ENCODE data around the gene FCHO1. TPM values are rescaled to one million over a fixed set of nuclear protein-coding genes. Genes with fewer than 3 reads are reported as not detected.

FCHO1 gene
- total and polyA plus RNA-seq, 9 donors = 0.38 to 1.3 (median 0.75) TPM

- Histone ChIP-seq H3K27me3 (ENCODE audit: control insufficient read depth, insufficient read depth, low read length) (no peaks in the 10 kb centered on the region), H3K27ac (ENCODE audit: low read length) (peak overlapping the region; percentile 20), H3K9me3 (replicated peaks; ENCODE audit: control insufficient read depth, low read depth, low read length) (no peaks in the 10 kb centered on the region), H3K4me1 (ENCODE audit: control insufficient read depth, insufficient read depth, low read length) (peaks cover 40% of the 10 kb centered on the region), H3K36me3 (ENCODE audit: control insufficient read depth, insufficient read depth, low read length) (peaks cover 31% of the 10 kb centered on the region), H3K4me3 (ENCODE audit: low read length) (peak overlapping the region; percentile 92)
- peak; percentile 32 for DNase-seq
- WGBS (ENCODE audit: insufficient coverage) = 15% methylated on average over 7 of the region's 7 CpGs
Observed at GRCh38 chr19:17720440-17720839, 30.8 kb upstream of the FCHO1 start.

DNA sequence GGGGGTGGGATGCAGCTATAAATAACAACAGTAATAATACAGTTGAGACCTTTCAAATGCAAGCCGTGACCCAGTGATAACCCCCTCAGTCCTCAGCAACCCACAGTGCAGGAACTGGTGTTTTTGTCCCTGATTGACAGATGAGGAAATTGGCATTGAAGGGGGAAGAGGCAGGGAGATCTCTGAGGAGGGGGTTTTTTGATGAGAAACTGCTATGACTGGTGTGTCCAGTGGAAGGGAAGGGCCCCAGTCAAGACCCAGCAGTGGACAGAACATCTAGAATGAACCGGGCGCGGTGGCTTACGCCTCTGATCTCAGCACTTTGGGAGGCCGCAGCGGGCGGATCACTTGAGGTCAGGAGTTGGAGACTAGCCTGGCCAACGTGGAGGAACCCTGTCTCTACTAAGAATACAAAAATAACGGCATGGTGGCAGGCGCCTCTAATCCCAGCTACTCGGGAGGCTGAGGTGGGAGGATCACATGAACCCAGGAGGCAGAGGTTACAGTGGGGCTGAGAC, 30.1 kb upstream of the FCHO1 start:
- no peak overlapping the region for H3K27ac ChIP-seq (ENCODE audit: low read length)
- no peak overlapping the region for H3K4me3 ChIP-seq (ENCODE audit: low read length)
- H3K36me3 ChIP-seq (ENCODE audit: control insufficient read depth, insufficient read depth, low read length) = peaks cover 38% of the 10 kb centered on the region
- 100% methylated on average over 2 of the region's 12 CpGs for WGBS (ENCODE audit: insufficient coverage)
- H3K4me1 ChIP-seq (ENCODE audit: control insufficient read depth, insufficient read depth, low read length) = peaks cover 40% of the 10 kb centered on the region
- H3K27me3 ChIP-seq (ENCODE audit: control insufficient read depth, insufficient read depth, low read length) = no peaks in the 10 kb centered on the region
- no peak for DNase-seq
- no peaks in the 10 kb centered on the region for H3K9me3 ChIP-seq (replicated peaks; ENCODE audit: control insufficient read depth, low read depth, low read length)

GRCh38 chr19:17721821-17722220, 29.5 kb upstream of the FCHO1 start:
- H3K36me3 ChIP-seq (ENCODE audit: control insufficient read depth, insufficient read depth, low read length) = peaks cover 43% of the 10 kb centered on the region
- no peaks in the 10 kb centered on the region for H3K27me3 ChIP-seq (ENCODE audit: control insufficient read depth, insufficient read depth, low read length)
- peak; percentile 26 for DNase-seq
- WGBS (ENCODE audit: insufficient coverage) = 56% methylated on average over 7 of the region's 8 CpGs
- H3K27ac ChIP-seq (ENCODE audit: low read length) = peak overlapping the region; percentile 42
- no peaks in the 10 kb centered on the region for H3K9me3 ChIP-seq (replicated peaks; ENCODE audit: control insufficient read depth, low read depth, low read length)
- H3K4me3 ChIP-seq (ENCODE audit: low read length) = no peak overlapping the region
- peaks cover 40% of the 10 kb centered on the region for H3K4me1 ChIP-seq (ENCODE audit: control insufficient read depth, insufficient read depth, low read length)

- Histone ChIP-seq H3K36me3 (ENCODE audit: control insufficient read depth, insufficient read depth, low read length) (peaks cover 52% of the 10 kb centered on the region), H3K4me3 (ENCODE audit: low read length) (no peak overlapping the region), H3K27ac (ENCODE audit: low read length) (no peak overlapping the region), H3K27me3 (ENCODE audit: control insufficient read depth, insufficient read depth, low read length) (no peaks in the 10 kb centered on the region), H3K9me3 (replicated peaks; ENCODE audit: control insufficient read depth, low read depth, low read length) (no peaks in the 10 kb centered on the region), H3K4me1 (ENCODE audit: control insufficient read depth, insufficient read depth, low read length) (peaks cover 33% of the 10 kb centered on the region)
- no peak for DNase-seq
- WGBS (ENCODE audit: insufficient coverage) = 85% methylated on average over 11 of the region's 12 CpGs
Observed at GRCh38 chr19:17722655-17723240, 28.5 kb upstream of the FCHO1 start.

GRCh38 chr19:17724655-17725054, 26.6 kb upstream of the FCHO1 start:
- H3K27me3 ChIP-seq (ENCODE audit: control insufficient read depth, insufficient read depth, low read length) = no peaks in the 10 kb centered on the region
- H3K9me3 ChIP-seq (replicated peaks; ENCODE audit: control insufficient read depth, low read depth, low read length) = no peaks in the 10 kb centered on the region
- no peak overlapping the region for H3K27ac ChIP-seq (ENCODE audit: low read length)
- no peak for DNase-seq
- H3K36me3 ChIP-seq (ENCODE audit: control insufficient read depth, insufficient read depth, low read length) = peaks cover 68% of the 10 kb centered on the region
- no peak overlapping the region for H3K4me3 ChIP-seq (ENCODE audit: low read length)
- H3K4me1 ChIP-seq (ENCODE audit: control insufficient read depth, insufficient read depth, low read length) = peaks cover 29% of the 10 kb centered on the region
- WGBS (ENCODE audit: insufficient coverage) = 92% methylated on average over 3 of the region's 7 CpGs

DNA sequence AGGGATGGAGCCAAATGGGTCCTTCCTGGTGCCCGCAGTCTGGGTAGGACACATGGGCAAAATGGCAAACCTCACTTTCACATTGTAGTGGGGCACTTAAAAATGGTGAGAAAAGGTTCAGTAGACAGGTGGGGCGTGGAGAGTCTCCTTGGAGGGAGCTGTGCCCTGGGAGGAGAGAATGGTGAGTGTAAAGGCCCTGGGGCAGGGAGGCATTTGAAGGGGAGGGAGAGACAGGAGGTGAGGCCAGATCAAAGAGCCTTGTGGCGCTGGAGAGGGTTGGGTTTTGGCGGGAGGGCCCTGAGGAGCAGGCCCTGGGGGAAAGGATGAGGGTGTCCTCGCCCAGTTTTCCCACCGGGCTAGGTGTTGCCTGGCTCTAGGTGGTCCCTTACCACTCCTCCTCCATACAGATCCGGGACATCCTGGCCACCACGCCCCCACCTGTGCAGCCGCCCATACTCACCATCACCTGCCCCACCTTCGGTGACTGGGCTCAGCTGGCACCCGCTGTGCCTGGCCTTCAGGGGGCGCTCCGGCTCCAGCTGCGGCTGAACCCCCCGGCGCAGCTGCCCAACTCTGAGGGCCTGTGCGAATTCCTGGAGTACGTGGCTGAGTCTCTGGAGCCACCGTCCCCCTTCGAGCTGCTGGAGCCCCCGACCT, 25.7 kb upstream of the FCHO1 start:
- Histone ChIP-seq H3K4me3 (ENCODE audit: low read length) (no peak overlapping the region), H3K9me3 (replicated peaks; ENCODE audit: control insufficient read depth, low read depth, low read length) (no peaks in the 10 kb centered on the region), H3K27ac (ENCODE audit: low read length) (no peak overlapping the region), H3K36me3 (ENCODE audit: control insufficient read depth, insufficient read depth, low read length) (peaks cover 74% of the 10 kb centered on the region), H3K4me1 (ENCODE audit: control insufficient read depth, insufficient read depth, low read length) (peaks cover 22% of the 10 kb centered on the region), H3K27me3 (ENCODE audit: control insufficient read depth, insufficient read depth, low read length) (no peaks in the 10 kb centered on the region)
- 81% methylated on average over 18 of the region's 21 CpGs for WGBS (ENCODE audit: insufficient coverage)
- DNase-seq = no peak

DNA sequence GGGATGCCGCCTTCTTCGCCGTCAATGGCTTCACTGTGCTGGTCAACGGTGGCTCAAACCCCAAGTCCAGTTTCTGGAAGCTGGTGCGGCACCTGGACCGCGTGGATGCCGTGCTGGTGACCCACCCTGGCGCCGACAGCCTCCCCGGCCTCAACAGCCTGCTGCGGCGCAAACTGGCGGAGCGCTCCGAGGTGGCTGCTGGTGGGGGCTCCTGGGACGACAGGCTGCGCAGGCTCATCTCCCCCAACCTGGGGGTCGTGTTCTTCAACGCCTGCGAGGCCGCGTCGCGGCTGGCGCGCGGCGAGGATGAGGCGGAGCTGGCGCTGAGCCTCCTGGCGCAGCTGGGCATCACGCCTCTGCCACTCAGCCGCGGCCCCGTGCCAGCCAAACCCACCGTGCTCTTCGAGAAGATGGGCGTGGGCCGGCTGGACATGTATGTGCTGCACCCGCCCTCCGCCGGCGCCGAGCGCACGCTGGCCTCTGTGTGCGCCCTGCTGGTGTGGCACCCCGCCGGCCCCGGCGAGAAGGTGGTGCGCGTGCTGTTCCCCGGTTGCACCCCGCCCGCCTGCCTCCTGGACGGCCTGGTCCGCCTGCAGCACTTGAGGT, 25.0 kb upstream of the FCHO1 start:
- no peak for DNase-seq
- Histone ChIP-seq H3K9me3 (replicated peaks; ENCODE audit: control insufficient read depth, low read depth, low read length) (peaks cover 3% of the 10 kb centered on the region), H3K36me3 (ENCODE audit: control insufficient read depth, insufficient read depth, low read length) (peaks cover 81% of the 10 kb centered on the region), H3K27ac (ENCODE audit: low read length) (no peak overlapping the region), H3K4me1 (ENCODE audit: control insufficient read depth, insufficient read depth, low read length) (peaks cover 15% of the 10 kb centered on the region), H3K4me3 (ENCODE audit: low read length) (no peak overlapping the region), H3K27me3 (ENCODE audit: control insufficient read depth, insufficient read depth, low read length) (no peaks in the 10 kb centered on the region)
- WGBS (ENCODE audit: insufficient coverage) = 95% methylated on average over 59 of the region's 59 CpGs

GRCh38 chr19:17726964-17727773, 24.1 kb upstream of the FCHO1 start:
- Histone ChIP-seq H3K27ac (ENCODE audit: low read length) (no peak overlapping the region), H3K27me3 (ENCODE audit: control insufficient read depth, insufficient read depth, low read length) (no peaks in the 10 kb centered on the region), H3K4me1 (ENCODE audit: control insufficient read depth, insufficient read depth, low read length) (peaks cover 12% of the 10 kb centered on the region), H3K9me3 (replicated peaks; ENCODE audit: control insufficient read depth, low read depth, low read length) (peaks cover 3% of the 10 kb centered on the region), H3K4me3 (ENCODE audit: low read length) (no peak overlapping the region), H3K36me3 (ENCODE audit: control insufficient read depth, insufficient read depth, low read length) (peaks cover 84% of the 10 kb centered on the region)
- 86% methylated on average over 51 of the region's 62 CpGs for WGBS (ENCODE audit: insufficient coverage)
- DNase-seq = no peak

- H3K9me3 ChIP-seq (replicated peaks; ENCODE audit: control insufficient read depth, low read depth, low read length) = peaks cover 3% of the 10 kb centered on the region
- peaks cover 8% of the 10 kb centered on the region for H3K4me1 ChIP-seq (ENCODE audit: control insufficient read depth, insufficient read depth, low read length)
- H3K36me3 ChIP-seq (ENCODE audit: control insufficient read depth, insufficient read depth, low read length) = peaks cover 86% of the 10 kb centered on the region
- WGBS (ENCODE audit: insufficient coverage) = 88% methylated on average over 15 of the region's 19 CpGs
- DNase-seq = no peak
- H3K4me3 ChIP-seq (ENCODE audit: low read length) = no peak overlapping the region
- H3K27me3 ChIP-seq (ENCODE audit: control insufficient read depth, insufficient read depth, low read length) = no peaks in the 10 kb centered on the region
- H3K27ac ChIP-seq (ENCODE audit: low read length) = no peak overlapping the region
Observed at GRCh38 chr19:17727843-17728242, 23.4 kb upstream of the FCHO1 start.

DNA sequence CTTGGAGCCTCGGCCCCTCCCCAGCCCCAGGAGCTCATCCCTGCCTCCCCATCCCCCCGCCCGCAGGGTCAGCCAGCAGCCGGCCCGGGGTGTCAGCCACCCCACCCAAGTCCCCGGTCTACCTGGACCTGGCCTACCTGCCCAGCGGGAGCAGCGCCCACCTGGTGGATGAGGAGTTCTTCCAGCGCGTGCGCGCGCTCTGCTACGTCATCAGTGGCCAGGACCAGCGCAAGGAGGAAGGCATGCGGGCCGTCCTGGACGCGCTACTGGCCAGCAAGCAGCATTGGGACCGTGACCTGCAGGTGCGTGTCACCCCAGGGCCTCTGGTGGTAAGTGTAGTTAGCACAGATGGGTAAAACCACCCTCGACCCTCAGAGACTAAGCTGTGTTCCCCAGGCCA, 18.1 kb upstream of the FCHO1 start:
- peaks cover 3% of the 10 kb centered on the region for H3K9me3 ChIP-seq (replicated peaks; ENCODE audit: control insufficient read depth, low read depth, low read length)
- H3K27me3 ChIP-seq (ENCODE audit: control insufficient read depth, insufficient read depth, low read length) = no peaks in the 10 kb centered on the region
- WGBS (ENCODE audit: insufficient coverage) = 94% methylated on average over 17 of the region's 22 CpGs
- no peak overlapping the region for H3K4me3 ChIP-seq (ENCODE audit: low read length)
- DNase-seq = no peak
- H3K27ac ChIP-seq (ENCODE audit: low read length) = no peak overlapping the region
- no peaks in the 10 kb centered on the region for H3K4me1 ChIP-seq (ENCODE audit: control insufficient read depth, insufficient read depth, low read length)
- peaks cover 74% of the 10 kb centered on the region for H3K36me3 ChIP-seq (ENCODE audit: control insufficient read depth, insufficient read depth, low read length)

All from muscle of leg (tissue), 11 donors.